Kidney capillary endothelial cell (primary cell): Measurements from ENCODE around the gene CLCNKA.
A peak's percentile ranks its signal among the peaks of the same experiment; 100 is the strongest.
"Not testable (repeated sequence)": the region's sequence is repeated elsewhere in the genome, so short reads cannot be mapped to it uniquely, and the experiment has no call there.

Experiments used
- DNase-seq: peaks from one replicate; pipeline ENCODE4 v3.0.0-alpha.2; 2018; ENCODE audit warnings: low spot score

The CLCNKA gene

GRCh38 chr1:16021681-16022080, at the start of gene CLCNKA:
CLCNKA (plus strand) TSS chr1:16022036; CDS start chr1:16022620, 584 bp downstream.
- DNase-seq = no peak

GRCh38 chr1:15972409-15972808, 49.4 kb upstream of the CLCNKA start:
- no peak for DNase-seq

- no peak for DNase-seq
Observed at GRCh38 chr1:15973772-15974171, 48.1 kb upstream of the CLCNKA start.

GRCh38 chr1:15974855-15975254, 47.0 kb upstream of the CLCNKA start:
- no peak for DNase-seq

GRCh38 chr1:15975358-15975804, 46.5 kb upstream of the CLCNKA start:
- DNase-seq = peak; percentile 48

- DNase-seq = peak; percentile 96
Observed at GRCh38 chr1:15975805-15976680, 45.8 kb upstream of the CLCNKA start, which contains the start of gene ZBTB17. ZBTB17 (minus strand) TSS chr1:15976101; CDS start chr1:15948495, 27,606 bp downstream.

GRCh38 chr1:15977947-15978346, 43.9 kb upstream of the CLCNKA start:
- not testable (repeated sequence) for DNase-seq

- no peak for DNase-seq
Observed at GRCh38 chr1:15981679-15982078, 40.2 kb upstream of the CLCNKA start.

GRCh38 chr1:15983275-15983674, 38.6 kb upstream of the CLCNKA start:
- no peak for DNase-seq

GRCh38 chr1:15985611-15986297, 36.1 kb upstream of the CLCNKA start:
- no peak for DNase-seq

GRCh38 chr1:15988856-15989736, 32.7 kb upstream of the CLCNKA start:
- DNase-seq = no peak

- no peak for DNase-seq
Observed at GRCh38 chr1:15989776-15990175, 32.1 kb upstream of the CLCNKA start.

- no peak for DNase-seq
Observed at GRCh38 chr1:15991427-15992186, 30.2 kb upstream of the CLCNKA start.

- DNase-seq = no peak
Observed at GRCh38 chr1:15992187-15992553, 29.7 kb upstream of the CLCNKA start.

GRCh38 chr1:15992582-15993500, 29.0 kb upstream of the CLCNKA start:
- no peak for DNase-seq

- DNase-seq = no peak
Observed at GRCh38 chr1:15993666-15994065, 28.2 kb upstream of the CLCNKA start.

- no peak for DNase-seq
Observed at GRCh38 chr1:15994081-15994480, 27.8 kb upstream of the CLCNKA start.

GRCh38 chr1:15994590-15995351, 27.1 kb upstream of the CLCNKA start:
- DNase-seq = peak; percentile 64

GRCh38 chr1:15997076-15997585, 24.7 kb upstream of the CLCNKA start:
- DNase-seq = no peak
